Common myeloid progenitor, CD34-positive (primary cell): ENCODE measurements around the gene CCNYL1.

Experiments
- CTCF ChIA-PET: fragments of 350-600 bp; sonication (Branson Sonifier 250); formaldehyde crosslinking; loops from one replicate; lab custom pipeline; 2021; ENCODE audit warnings: antibody characterized with exemption; lab: Charles Lee
- POLR2A ChIA-PET: fragments of 350-600 bp; sonication (Branson Sonifier 250); formaldehyde crosslinking; loops from one replicate; lab custom pipeline; 2021; ENCODE audit warnings: antibody characterized with exemption; lab: Charles Lee
- DNase-seq, 3 donors: peaks; one replicate each; pipeline versions ENCODE4 v3.0.0 to v3.0.0-alpha.2; 2013
- H3K27ac ChIP-seq, 2 experiments: 1 replicate in 1 of 2; 2 replicates in 1 of 2; pipeline ENCODE4 v1.7.0; 2013; ENCODE audit warnings: inconsistent platforms in 2 of 2, low read length in 2 of 2, mild to moderate bottlenecking in 2 of 2, low read depth in 1 of 2, moderate library complexity in 1 of 2; ENCODE audit not compliant: severe bottlenecking in 2 of 2, insufficient read depth in 1 of 2, poor library complexity in 1 of 2
- H3K27me3 ChIP-seq, 5 experiments: replicated peaks in 2 of 5; 1 replicate in 3 of 5; 2 replicates in 2 of 5; pipeline versions ENCODE4 v1.6.1 to v1.7.0; 2013; ENCODE audit warnings: low read length in 4 of 5, mild to moderate bottlenecking in 2 of 5, moderate library complexity in 2 of 5, inconsistent platforms in 1 of 5; ENCODE audit not compliant: insufficient read depth in 5 of 5, control insufficient read depth in 4 of 5
- H3K36me3 ChIP-seq, 4 experiments: 1 replicate in 2 of 4; 2 replicates in 2 of 4; pipeline versions ENCODE4 v1.6.1 to v1.7.0; 2013; ENCODE audit warnings: low read length in 3 of 4, control low read depth in 1 of 4, mild to moderate bottlenecking in 1 of 4; ENCODE audit not compliant: control insufficient read depth in 4 of 4, insufficient read depth in 4 of 4
- H3K4me1 ChIP-seq, 4 experiments: 1 replicate in 3 of 4; 2 replicates in 1 of 4; pipeline versions ENCODE4 v1.6.1 to v1.7.1; 2013; ENCODE audit warnings: low read length in 3 of 4, mild to moderate bottlenecking in 3 of 4, control low read depth in 1 of 4, inconsistent platforms in 1 of 4, moderate library complexity in 1 of 4; ENCODE audit not compliant: control insufficient read depth in 4 of 4, insufficient read depth in 4 of 4; ENCODE audit errors: control extremely low read depth in 1 of 4
- H3K4me3 ChIP-seq, 7 experiments: 1 replicate in 4 of 7; 2 replicates in 3 of 7; pipeline versions ENCODE4 v1.5.1 to v1.7.0; 2013; ENCODE audit warnings: mild to moderate bottlenecking in 7 of 7, low read length in 6 of 7, moderate library complexity in 6 of 7, inconsistent platforms in 2 of 7, low read depth in 2 of 7, control low read depth in 1 of 7; ENCODE audit not compliant: insufficient read depth in 4 of 7, control insufficient read depth in 1 of 7; ENCODE audit errors: extremely low read depth in 1 of 7
- H3K9me3 ChIP-seq, 5 experiments: 1 replicate in 4 of 5; 2 replicates in 1 of 5; pipeline versions ENCODE4 v1.6.1 to v1.7.1; 2013; ENCODE audit warnings: low read length in 4 of 5, mild to moderate bottlenecking in 2 of 5, inconsistent platforms in 1 of 5, low read depth in 1 of 5, moderate library complexity in 1 of 5; ENCODE audit not compliant: control insufficient read depth in 4 of 5, insufficient read depth in 2 of 5; ENCODE audit errors: control extremely low read depth in 1 of 5
- WGBS: methylation state at CpG from one replicate; pipeline ENCODE4 v1.1.5; 2013; ENCODE audit not compliant: insufficient coverage; 5-methylcytosine and 5-hydroxymethylcytosine counted together

The CCNYL1 gene

DNA sequence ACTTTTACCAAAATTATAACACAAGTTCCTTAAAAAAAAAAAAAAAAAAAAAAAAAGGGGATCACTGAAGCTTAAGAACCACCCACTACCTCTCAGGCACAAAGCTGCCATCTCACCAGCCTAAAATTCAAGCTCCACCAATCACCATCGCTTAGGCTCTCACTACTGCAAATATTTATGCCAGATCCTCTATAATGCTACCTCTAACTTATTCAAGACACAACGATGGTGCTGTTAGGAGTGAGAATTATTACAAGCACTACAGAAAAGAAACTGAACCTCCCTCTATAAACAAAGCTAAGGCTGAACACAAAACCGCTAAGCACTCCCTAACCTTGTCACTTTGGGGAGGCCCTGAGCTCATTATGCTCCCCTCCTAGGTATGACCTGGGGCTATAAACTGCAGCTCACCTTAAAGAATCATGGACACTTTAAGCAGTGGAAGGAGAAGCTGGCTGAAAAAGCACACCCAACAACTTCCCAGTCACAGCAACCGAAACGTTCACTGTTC lies 54.7 kb downstream of the CCNYL1 start:
- DNase-seq, result peak in 2 of 3 donors; percentile 59 to 66
- Histone ChIP-seq H3K36me3 (peaks cover 0 to 15% (median 0%) of the 10 kb centered on the region in 4 experiments), H3K4me1 (peaks cover 0 to 43% (median 38%) of the 10 kb centered on the region in 4 experiments), H3K4me3 (peak overlapping the region in 4 of 7 experiments; percentile 37 to 70 (median 58)), H3K9me3 (no peaks in the 10 kb centered on the region), H3K27ac (no peak overlapping the region), H3K27me3 (peaks cover 0 to 16% (median 2%) of the 10 kb centered on the region in 5 experiments)
- POLR2A ChIA-PET, result interaction anchor here (0.7 kb wide), 1 partner anchor 15 kb away, joined by 4 read pairs; no protein-coding TSS in a partner anchor
- CTCF ChIA-PET, result interaction anchor here (0.6 to 1.5 kb wide), 17 partner anchors 9 to 524 kb away, joined by 3 to 7 read pairs (median 3); no protein-coding TSS in a partner anchor
- WGBS, result 58% methylated on average over 2 of the region's 5 CpGs

DNA sequence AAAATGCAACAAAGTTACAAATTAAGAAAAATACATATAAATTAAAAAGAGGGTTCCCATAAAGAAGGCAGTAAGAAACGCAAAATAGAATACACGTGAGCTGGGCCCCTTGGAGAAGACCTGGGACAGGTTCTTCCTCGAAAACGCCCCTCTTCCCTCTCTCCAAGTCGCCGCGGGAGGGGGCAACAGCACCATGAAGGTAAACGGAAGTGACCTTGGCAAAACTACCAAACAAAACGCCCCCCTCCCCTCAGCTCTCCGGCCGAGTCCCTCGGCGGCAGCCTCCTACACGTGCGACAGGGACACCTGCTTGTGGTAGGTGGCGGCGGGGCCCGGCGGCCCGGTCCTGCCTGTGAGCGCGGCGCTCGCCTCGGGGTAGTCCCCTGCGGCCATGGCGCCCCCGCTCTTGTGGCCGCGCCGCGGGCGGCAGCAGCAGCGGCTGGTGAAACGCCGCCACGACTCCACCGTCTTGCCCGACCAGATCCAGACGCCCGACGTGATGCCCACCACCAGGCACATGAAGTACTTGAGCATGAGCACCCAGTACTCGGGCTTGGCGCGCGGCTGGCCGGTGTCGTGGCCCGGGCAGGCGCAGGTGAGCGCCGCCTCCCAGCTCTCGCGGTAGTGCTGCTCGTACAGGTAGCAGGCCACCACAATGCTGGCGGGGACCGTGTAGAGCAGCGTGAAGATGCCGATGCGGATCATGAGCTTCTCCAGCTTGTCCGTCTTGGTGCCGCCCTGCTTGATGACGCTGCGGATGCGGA lies 55.4 kb downstream of the CCNYL1 start:
- H3K27me3 ChIP-seq, result peaks cover 0 to 17% (median 2%) of the 10 kb centered on the region in 5 experiments
- ChIA-PET POLR2A (no interaction called here), CTCF (interaction anchor here (0.6 to 1.5 kb wide), 14 partner anchors 8 to 275 kb away, joined by 3 to 7 read pairs (median 3); no protein-coding TSS in a partner anchor)
- peaks cover 0 to 13% (median 0%) of the 10 kb centered on the region in 4 experiments for H3K36me3 ChIP-seq
- H3K4me1 ChIP-seq, result peaks cover 0 to 43% (median 38%) of the 10 kb centered on the region in 4 experiments
- peak overlapping the region in 5 of 7 experiments; percentile 37 to 70 (median 56) for H3K4me3 ChIP-seq
- H3K27ac ChIP-seq, result no peak overlapping the region
- DNase-seq, result peak in 2 of 3 donors; percentile 45 to 60
- 51% methylated on average over 54 of the region's 65 CpGs for WGBS
- no peaks in the 10 kb centered on the region for H3K9me3 ChIP-seq

DNA sequence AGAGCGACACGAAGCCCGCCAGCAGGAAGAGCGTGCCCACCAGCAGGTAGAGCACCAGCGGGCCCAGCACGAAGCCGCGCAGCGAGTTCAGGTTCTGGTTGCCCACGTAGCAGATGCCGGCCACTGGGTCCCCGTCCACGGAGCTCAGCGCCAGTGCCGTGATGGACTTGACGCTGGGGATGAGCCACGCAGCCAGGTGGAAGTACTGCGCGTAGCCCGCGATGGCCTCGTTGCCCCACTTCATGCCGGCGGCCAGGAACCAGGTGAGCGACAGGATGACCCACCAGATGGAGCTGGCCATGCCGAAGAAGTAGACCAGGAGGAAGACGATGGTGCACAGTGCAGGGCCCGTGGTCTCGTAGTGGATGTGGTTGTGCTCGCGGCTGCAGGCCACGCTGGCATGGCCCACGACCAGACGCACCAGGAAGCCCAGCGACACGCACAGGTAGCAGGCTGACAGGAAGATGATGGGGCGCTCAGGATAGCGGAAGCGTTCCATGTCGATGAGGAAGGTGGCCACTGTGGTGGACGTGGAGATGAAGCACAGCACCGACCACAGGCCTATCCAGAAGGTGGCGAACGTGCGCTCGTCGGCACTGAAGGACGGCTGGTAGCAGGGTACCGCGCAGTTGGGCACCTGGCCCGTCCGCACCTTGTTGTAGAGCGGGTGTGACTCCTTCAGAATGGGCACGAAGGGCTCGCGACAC lies 56.2 kb downstream of the CCNYL1 start:
- Histone ChIP-seq H3K4me1 (peaks cover 0 to 43% (median 38%) of the 10 kb centered on the region in 4 experiments), H3K27ac (no peak overlapping the region), H3K27me3 (peaks cover 0 to 17% (median 2%) of the 10 kb centered on the region in 5 experiments), H3K4me3 (peak overlapping the region in 5 of 7 experiments; percentile 71 to 82 (median 74)), H3K36me3 (peaks cover 0 to 13% (median 0%) of the 10 kb centered on the region in 4 experiments), H3K9me3 (no peaks in the 10 kb centered on the region)
- ChIA-PET POLR2A (no interaction called here), CTCF (interaction anchor here (0.6 to 1.3 kb wide), 5 partner anchors 11 to 267 kb away, joined by 3 read pairs; no protein-coding TSS in a partner anchor)
- DNase-seq, result peak in 2 of 3 donors; percentile 37 to 49
- WGBS, result 75% methylated on average over 55 of the region's 56 CpGs

DNA sequence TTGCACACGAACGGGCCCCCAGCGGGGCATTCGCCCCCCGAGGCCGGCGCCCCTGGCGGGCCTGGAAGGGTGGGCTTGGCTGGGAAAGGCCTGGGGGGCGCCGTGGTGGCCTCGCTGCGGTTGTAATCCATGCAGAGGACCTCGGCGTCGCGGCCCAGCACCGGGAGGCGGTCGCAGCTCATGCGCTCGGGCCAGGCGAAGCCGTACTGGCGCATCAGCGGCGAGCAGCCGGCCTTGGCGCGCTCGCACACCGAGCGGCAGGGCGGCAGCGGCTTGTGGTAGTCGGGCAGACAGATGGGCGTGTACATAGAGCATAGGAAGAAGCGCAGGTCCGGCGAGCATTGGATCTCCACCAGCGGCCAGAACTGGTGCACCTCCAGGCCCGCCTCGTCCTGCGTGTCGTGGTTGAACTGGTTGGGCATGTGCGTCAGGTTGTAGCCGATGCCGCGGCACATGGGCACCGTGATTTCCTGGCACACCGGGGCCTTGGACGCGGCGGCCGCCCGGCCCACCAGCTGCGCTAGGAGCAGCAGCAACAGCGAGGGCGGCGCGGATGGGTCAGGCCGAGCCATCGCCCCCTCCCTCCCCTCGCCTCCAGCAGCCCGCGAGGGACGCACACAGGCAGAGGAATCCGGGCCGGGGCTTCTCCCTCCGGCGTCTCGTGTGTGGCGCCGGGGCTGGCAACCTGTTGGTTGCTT lies 56.9 kb downstream of the CCNYL1 start:
- no peak overlapping the region for H3K27ac ChIP-seq
- WGBS, result 2% methylated on average over 71 of the region's 73 CpGs
- peak overlapping the region; percentile 70 to 82 (median 74) for H3K4me3 ChIP-seq
- no peaks in the 10 kb centered on the region for H3K9me3 ChIP-seq
- peaks cover 0 to 17% (median 2%) of the 10 kb centered on the region in 5 experiments for H3K27me3 ChIP-seq
- CTCF ChIA-PET, result interaction anchor here (0.7 to 2.5 kb wide), 5 partner anchors 22 to 203 kb away, joined by 3 to 6 read pairs (median 3); no protein-coding TSS in a partner anchor
- peaks cover 0 to 43% (median 38%) of the 10 kb centered on the region in 4 experiments for H3K4me1 ChIP-seq
- POLR2A ChIA-PET, result no interaction called here
- peak in 2 of 3 donors; percentile 40 to 68 for DNase-seq
- peaks cover 0 to 12% (median 0%) of the 10 kb centered on the region in 4 experiments for H3K36me3 ChIP-seq

DNA sequence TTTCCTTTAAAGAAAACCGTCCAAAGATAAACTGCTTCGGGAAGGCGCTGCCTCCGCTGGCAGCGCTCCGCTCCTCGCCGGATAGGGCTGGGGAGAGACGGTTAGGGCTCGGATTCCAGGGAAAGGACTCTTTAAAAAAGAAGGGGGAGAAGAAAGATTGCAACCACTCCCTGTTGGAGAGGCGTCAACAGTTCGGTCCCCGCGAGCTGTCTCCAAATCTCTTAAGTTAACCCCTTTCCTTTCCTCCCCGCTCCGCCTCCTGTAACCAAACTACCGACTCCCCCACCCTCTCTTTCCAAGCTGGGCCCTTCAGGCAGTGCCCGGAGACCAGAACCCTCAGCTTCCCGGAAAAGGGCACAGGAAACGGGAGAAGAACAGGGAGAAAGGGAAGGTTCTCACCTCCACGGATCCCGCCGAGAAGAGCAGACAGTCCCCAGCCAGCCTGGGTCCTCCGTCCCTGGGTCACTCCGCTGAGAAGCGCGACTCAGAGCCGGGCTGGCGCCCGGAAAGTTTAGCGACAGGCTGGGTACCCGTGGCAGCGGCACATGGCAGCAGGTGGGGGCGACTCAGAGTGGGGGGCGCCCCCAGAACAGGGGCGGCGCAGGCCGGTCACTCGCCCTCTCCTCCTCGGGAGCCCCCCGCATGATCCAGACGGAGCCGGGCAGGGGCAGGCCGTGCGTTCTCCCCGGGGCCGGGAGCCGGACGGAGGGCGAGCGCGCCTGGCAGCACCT lies 57.6 kb downstream of the CCNYL1 start:
- Histone ChIP-seq H3K4me1 (peaks cover 0 to 43% (median 38%) of the 10 kb centered on the region in 4 experiments), H3K27me3 (peaks cover 0 to 17% (median 2%) of the 10 kb centered on the region in 5 experiments), H3K9me3 (no peaks in the 10 kb centered on the region), H3K36me3 (peaks cover 0 to 8% (median 0%) of the 10 kb centered on the region in 4 experiments), H3K4me3 (peak overlapping the region; percentile 70 to 82 (median 74)), H3K27ac (peak overlapping the region in 1 of 2 experiments; percentile 58)
- ChIA-PET POLR2A (no interaction called here), CTCF (interaction anchor here (0.7 to 2.5 kb wide), 7 partner anchors 9 to 202 kb away, joined by 3 to 6 read pairs (median 3); no protein-coding TSS in a partner anchor)
- peak in 2 of 3 donors; percentile 51 to 62 for DNase-seq
- 0% methylated on average over 44 of the region's 52 CpGs for WGBS
